ENCODE measurements around the gene PCDHGB4.
"Not testable (repeated sequence)": the region's sequence is repeated elsewhere in the genome, so short reads cannot be mapped to it uniquely, and the experiment has no call there.

Gene PCDHGB4

DNA sequence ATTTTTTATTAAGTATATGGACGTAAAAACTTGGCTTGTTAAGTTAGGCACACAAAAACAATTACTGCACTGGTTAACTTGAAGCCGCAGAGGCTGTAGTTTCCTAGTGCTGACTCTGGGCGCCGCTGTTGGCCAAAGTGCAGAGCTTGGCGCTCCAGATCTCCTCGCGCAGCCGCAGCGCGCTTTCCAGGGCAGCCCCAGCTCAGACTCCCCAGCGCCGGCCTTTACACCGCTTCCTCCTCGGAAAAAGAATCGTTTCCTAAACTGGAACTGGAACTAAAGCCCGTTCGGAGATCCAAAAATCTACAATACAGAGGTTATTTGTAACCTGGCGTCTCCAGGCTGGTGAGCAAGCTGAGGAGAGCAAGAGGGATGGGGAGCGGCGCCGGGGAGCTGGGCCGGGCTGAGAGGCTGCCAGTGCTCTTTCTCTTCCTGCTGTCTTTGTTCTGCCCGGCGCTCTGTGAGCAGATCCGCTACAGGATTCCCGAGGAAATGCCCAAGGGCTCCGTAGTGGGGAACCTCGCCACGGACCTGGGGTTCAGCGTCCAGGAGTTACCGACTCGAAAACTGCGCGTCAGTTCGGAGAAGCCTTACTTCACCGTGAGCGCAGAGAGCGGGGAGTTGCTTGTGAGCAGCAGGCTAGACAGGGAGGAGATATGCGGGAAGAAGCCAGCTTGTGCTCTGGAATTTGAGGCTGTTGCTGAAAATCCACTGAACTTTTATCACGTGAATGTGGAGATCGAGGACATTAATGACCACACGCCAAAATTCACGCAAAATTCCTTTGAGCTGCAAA lies 10.5 kb downstream of the PCDHGB4 start, which contains the start of gene PCDHGB5:
Gene PCDHGB5, plus strand, starts transcription at position 192 of the 796 bp plus-strand sequence. Its CDS starts 181 bp downstream, at position 373.
- DNase-seq (ENCODE audit: low read depth in 1 of 2, low spot score in 1 of 2): not testable (repeated sequence)

DNA sequence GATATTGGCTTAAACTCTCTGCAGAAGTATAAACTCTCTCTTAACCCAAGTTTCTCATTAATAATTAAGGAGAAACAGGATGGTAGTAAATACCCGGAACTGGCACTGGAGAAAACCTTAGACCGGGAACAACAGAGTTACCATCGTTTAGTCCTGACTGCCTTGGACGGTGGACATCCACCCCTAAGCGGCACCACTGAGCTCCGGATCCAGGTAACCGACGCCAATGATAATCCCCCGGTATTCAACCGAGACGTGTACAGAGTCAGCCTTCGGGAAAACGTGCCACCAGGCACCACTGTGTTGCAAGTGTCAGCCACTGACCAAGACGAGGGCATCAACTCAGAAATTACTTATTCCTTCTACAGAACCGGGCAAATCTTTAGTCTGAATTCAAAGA lies 11.1 kb downstream of the PCDHGB4 start:
- DNase-seq (ENCODE audit: low read depth in 1 of 2, low spot score in 1 of 2): no peak

DNA sequence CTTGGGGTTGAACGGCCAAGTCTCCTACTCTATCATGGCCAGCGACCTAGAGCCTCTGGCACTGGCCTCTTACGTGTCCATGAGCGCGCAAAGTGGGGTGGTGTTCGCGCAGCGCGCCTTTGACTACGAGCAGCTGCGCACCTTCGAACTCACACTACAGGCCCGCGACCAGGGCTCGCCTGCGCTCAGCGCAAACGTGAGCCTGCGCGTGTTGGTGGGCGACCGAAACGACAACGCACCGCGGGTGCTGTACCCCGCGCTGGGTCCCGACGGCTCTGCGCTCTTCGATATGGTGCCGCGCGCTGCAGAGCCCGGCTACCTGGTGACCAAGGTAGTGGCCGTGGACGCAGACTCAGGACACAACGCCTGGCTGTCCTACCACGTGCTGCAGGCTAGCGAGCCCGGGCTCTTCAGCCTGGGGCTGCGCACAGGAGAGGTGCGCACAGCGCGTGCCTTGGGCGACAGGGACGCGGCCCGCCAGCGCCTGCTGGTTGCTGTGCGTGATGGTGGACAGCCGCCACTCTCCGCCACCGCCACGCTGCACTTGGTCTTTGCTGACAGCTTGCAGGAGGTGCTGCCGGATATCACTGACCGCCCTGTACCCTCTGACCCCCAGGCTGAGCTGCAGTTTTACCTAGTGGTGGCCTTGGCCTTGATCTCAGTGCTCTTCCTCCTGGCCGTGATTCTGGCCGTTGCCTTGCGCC lies 12.2 kb downstream of the PCDHGB4 start:
- DNase-seq (ENCODE audit: low read depth in 1 of 2, low spot score in 1 of 2): no peak

DNA sequence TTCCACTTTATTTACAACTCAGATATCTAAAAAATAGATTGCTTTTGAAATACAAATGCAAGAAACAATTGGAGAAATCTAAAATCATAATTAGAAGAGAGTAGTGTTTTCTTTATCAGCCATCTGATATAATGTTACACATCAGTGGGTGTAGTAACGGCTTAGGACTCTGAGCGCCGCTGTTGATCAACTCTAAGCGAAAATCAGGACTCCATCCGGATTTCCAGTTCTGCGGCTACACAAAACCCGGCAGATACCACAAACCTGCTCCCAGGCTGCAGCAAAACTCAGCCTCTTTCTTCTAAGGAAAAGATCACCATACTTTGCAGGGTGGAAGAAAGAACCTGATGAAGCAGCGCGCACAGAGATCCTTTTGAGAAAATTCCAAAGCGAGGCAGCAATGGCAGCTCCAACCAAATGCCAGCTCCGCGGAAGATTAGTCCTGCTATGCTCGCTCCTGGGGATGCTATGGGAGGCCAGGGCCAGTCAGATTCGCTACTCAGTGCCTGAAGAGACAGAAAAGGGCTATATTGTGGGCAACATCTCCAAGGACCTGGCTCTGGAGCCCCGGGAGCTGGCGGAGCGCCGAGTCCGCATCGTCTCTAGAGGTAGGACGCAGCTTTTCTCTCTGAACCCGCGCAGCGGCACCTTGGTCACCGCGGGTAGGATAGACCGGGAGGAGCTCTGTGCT lies 15.2 kb downstream of the PCDHGB4 start, which contains the start of gene PCDHGA9:
Gene PCDHGA9, plus strand, starts transcription at position 226 of the 691 bp plus-strand sequence. Its CDS starts 175 bp downstream, at position 401.
- no peak for DNase-seq (ENCODE audit: low read depth in 1 of 2, low spot score in 1 of 2)

DNA sequence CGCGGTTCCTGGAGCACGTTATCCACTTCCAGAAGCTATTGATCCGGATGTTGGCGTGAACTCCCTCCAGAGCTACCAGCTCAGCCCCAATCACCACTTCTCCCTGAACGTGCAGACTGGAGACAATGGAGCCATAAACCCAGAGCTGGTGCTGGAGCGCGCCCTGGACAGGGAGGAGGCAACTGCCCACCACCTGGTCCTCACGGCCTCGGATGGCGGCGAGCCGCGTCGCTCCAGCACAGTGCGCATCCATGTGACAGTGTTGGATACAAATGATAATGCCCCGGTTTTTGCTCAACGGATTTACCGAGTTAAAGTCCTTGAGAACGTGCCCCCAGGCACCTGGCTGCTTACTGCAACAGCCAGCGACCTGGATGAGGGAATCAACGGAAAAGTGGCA lies 15.9 kb downstream of the PCDHGB4 start:
- DNase-seq (ENCODE audit: low read depth in 1 of 2, low spot score in 1 of 2): no peak

- DNase-seq (ENCODE audit: low read depth in 1 of 2, low spot score in 1 of 2): not testable (repeated sequence)
Measured at GRCh38 chr5:141407790-141408505, 20.4 kb downstream of the PCDHGB4 start, which contains the start of gene PCDHGB6. PCDHGB6 (plus strand) TSS chr5:141408021; CDS start chr5:141408203, 182 bp downstream.

GRCh38 chr5:141409598-141410306 lies 22.3 kb downstream of the PCDHGB4 start:
- no peak for DNase-seq (ENCODE audit: low read depth in 1 of 2, low spot score in 1 of 2)

GRCh38 chr5:141411575-141411974 lies 24.1 kb downstream of the PCDHGB4 start:
- DNase-seq (ENCODE audit: low read depth in 1 of 2, low spot score in 1 of 2): no peak

DNA sequence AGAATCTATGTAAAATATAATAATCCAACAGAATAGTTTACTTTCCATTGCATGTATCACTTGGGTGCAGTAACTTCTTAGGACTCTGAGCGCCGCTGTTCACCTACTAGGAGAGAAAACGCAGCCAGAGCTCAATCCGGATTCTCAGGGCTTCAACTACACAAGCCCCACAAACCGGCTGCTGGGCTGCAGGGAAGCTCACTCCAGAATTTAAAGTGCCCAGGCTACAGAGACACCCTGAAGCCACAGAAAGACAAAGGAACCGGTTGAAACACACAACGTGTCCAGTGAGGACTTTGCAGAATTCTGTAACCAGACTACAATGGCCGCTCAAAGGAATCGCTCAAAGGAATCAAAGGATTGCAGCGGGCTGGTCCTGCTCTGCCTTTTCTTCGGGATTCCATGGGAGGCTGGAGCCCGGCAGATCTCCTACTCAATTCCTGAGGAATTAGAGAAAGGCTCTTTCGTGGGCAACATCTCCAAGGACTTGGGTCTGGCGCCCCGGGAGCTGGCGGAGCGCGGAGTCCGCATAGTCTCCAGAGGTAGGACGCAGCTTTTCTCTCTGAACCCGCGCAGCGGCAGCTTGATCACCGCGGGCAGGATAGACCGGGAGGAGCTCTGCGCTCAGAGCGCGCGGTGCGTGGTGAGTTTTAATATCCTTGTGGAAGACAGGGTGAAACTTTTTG lies 25.5 kb downstream of the PCDHGB4 start, which contains the start of gene PCDHGA10:
Gene PCDHGA10, plus strand, starts transcription at position 134 of the 686 bp plus-strand sequence. Its CDS starts 189 bp downstream, at position 323.
- DNase-seq (ENCODE audit: low read depth in 1 of 2, low spot score in 1 of 2): no peak

DNA sequence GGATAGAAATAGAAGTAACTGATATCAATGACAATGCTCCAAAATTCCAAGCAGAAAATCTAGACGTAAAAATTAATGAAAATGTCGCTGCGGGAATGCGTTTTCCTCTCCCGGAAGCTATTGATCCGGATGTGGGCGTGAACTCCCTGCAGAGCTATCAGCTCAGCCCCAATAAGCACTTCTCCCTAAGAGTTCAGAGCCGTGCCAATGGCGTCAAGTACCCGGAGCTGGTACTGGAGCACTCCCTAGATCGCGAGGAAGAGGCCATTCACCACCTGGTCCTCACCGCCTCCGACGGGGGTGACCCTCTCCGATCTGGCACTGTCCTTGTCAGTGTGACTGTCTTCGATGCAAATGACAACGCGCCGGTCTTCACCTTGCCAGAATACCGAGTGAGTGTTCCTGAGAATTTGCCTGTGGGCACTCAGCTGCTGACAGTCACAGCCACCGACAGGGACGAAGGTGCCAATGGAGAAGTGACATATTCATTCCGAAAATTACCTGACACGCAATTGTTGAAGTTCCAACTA lies 26.1 kb downstream of the PCDHGB4 start:
- no peak for DNase-seq (ENCODE audit: low read depth in 1 of 2, low spot score in 1 of 2)

GRCh38 chr5:141414548-141415274 lies 27.2 kb downstream of the PCDHGB4 start:
- DNase-seq (ENCODE audit: low read depth in 1 of 2, low spot score in 1 of 2): not testable (repeated sequence)

DNA sequence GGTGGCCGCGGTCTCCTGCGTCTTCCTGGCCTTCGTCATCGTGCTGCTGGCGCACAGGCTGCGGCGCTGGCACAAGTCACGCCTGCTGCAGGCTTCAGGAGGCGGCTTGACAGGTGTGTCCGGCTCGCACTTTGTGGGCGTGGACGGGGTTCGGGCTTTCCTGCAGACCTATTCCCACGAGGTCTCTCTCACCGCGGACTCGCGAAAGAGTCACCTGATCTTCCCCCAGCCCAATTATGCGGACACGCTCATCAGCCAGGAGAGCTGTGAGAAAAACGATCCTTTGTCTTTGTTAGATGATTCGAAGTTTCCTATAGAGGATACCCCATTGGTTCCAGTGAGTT lies 27.7 kb downstream of the PCDHGB4 start:
- not testable (repeated sequence) for DNase-seq (ENCODE audit: low read depth in 1 of 2, low spot score in 1 of 2)

GRCh38 chr5:141417494-141418172 lies 30.1 kb downstream of the PCDHGB4 start, which contains the start of gene PCDHGB7:
PCDHGB7 (plus strand) TSS chr5:141417677; CDS start chr5:141417860, 183 bp downstream.
- not testable (repeated sequence) for DNase-seq (ENCODE audit: low read depth in 1 of 2, low spot score in 1 of 2)

GRCh38 chr5:141419074-141419880 lies 31.8 kb downstream of the PCDHGB4 start:
- no peak for DNase-seq (ENCODE audit: low read depth in 1 of 2, low spot score in 1 of 2)

GRCh38 chr5:141420855-141421488 lies 33.5 kb downstream of the PCDHGB4 start, which contains the start of gene PCDHGA11:
PCDHGA11 (plus strand) TSS chr5:141421051; CDS start chr5:141421228, 177 bp downstream.
- DNase-seq (ENCODE audit: low read depth in 1 of 2, low spot score in 1 of 2): no peak

DNA sequence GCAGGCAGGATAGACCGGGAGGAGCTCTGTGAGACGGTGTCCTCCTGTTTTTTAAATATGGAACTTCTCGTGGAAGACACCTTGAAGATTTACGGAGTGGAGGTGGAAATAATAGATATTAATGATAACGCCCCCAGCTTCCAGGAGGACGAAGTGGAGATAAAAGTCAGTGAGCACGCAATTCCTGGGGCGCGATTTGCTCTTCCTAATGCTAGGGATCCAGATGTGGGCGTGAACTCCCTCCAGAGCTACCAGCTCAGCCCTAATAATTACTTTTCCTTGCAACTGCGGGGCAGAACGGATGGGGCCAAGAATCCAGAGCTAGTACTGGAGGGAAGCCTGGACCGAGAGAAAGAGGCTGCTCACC lies 34.0 kb downstream of the PCDHGB4 start:
- no peak for DNase-seq (ENCODE audit: low read depth in 1 of 2, low spot score in 1 of 2)
